WTC11 (cell line): ENCODE results near the gene EBNA1BP2. TPM values are rescaled to one million over a fixed set of nuclear protein-coding genes. Genes with fewer than 3 reads are reported as not detected.

Source experiments
- ATAC-seq: fragments of 200-7000 bp; cut with Tn5 transposase; 2 replicates; pipeline ENCODE4 v1.10.0; 2021; ENCODE audit warnings: mild to moderate bottlenecking, moderate library complexity
- CTCF ChIA-PET: fragments of 300-600 bp; sonication (Branson Sonifier 250); formaldehyde crosslinking; loops from one replicate; lab custom pipeline; 2021; ENCODE audit warnings: antibody characterized with exemption; lab: Charles Lee
- POLR2A ChIA-PET: fragments of 350-600 bp; sonication (Branson Sonifier 250); formaldehyde crosslinking; loops from one replicate; lab custom pipeline; 2021; ENCODE audit warnings: antibody characterized with exemption; lab: Charles Lee
- DNase-seq: peaks from one replicate; pipeline ENCODE4 v3.0.0; 2021; ENCODE audit warnings: low spot score
- H3K27ac Mint-ChIP-seq: 2 replicates; pipeline ENCODE4 v1.8.0; 2021; ENCODE audit warnings: mixed read lengths
- H3K27me3 Mint-ChIP-seq: 2 replicates; pipeline ENCODE4 v1.8.0; 2021; ENCODE audit warnings: low read depth, mild to moderate bottlenecking, moderate library complexity, mixed read lengths
- H3K36me3 Mint-ChIP-seq: 2 replicates; pipeline ENCODE4 v1.8.0; 2021; ENCODE audit warnings: mixed read lengths
- H3K4me1 Mint-ChIP-seq: 2 replicates; pipeline ENCODE4 v1.8.0; 2022; ENCODE audit warnings: mixed read lengths
- H3K4me3 Mint-ChIP-seq: 2 replicates; pipeline ENCODE4 v1.8.0; 2021; ENCODE audit warnings: mild to moderate bottlenecking, moderate library complexity, mixed read lengths
- H3K9me3 Mint-ChIP-seq: 2 replicates; pipeline ENCODE4 v1.8.0; 2021; ENCODE audit warnings: mixed read lengths
- CDX4 ChIP-seq: fragments of 250-450 bp; sonication (Bioruptor Pico); IDR thresholded peaks from 2 replicates; pipeline ENCODE4 v1.9.0; 2021; ENCODE audit warnings: moderate library complexity, mild to moderate bottlenecking, inconsistent platforms, borderline replicate concordance
- CREB1 ChIP-seq: sonication (generic); formaldehyde crosslinking; IDR thresholded peaks from 2 replicates; pipeline ENCODE4 v1.8.0; 2023; ENCODE audit warnings: mild to moderate bottlenecking, missing genetic modification reagents
- ELF4 ChIP-seq: sonication (generic); formaldehyde crosslinking; IDR thresholded peaks from 2 replicates; pipeline ENCODE4 v1.8.1; 2022; ENCODE audit warnings: low read depth, mild to moderate bottlenecking, moderate library complexity, missing genetic modification reagents
- EMX1 ChIP-seq: fragments of 250-450 bp; sonication (Bioruptor Pico); IDR thresholded peaks from 2 replicates; pipeline ENCODE4 v1.8.0; 2021; ENCODE audit warnings: mild to moderate bottlenecking
- GRHL2 ChIP-seq: fragments of 250-450 bp; sonication (Bioruptor Pico); IDR thresholded peaks from 2 replicates; pipeline ENCODE4 v1.8.0; 2022; ENCODE audit warnings: mild to moderate bottlenecking, moderate library complexity; ENCODE audit not compliant: insufficient replicate concordance, severe bottlenecking
- IRF2 ChIP-seq: sonication (generic); formaldehyde crosslinking; IDR thresholded peaks from 2 replicates; pipeline ENCODE4 v1.8.0; 2022; ENCODE audit warnings: low read depth, missing genetic modification reagents, borderline replicate concordance
- KAT7 ChIP-seq: sonication (generic); formaldehyde crosslinking; IDR thresholded peaks from 2 replicates; pipeline ENCODE4 v1.8.1; 2023; ENCODE audit warnings: missing genetic modification reagents, mild to moderate bottlenecking, borderline replicate concordance
- MYBL2 ChIP-seq: sonication (generic); formaldehyde crosslinking; IDR thresholded peaks from 2 replicates; pipeline ENCODE4 v1.8.1; 2023; ENCODE audit warnings: mild to moderate bottlenecking, moderate library complexity, missing genetic modification reagents
- OVOL2 ChIP-seq: fragments of 250-450 bp; sonication (Bioruptor Pico); IDR thresholded peaks from 2 replicates; pipeline ENCODE4 v1.9.0; 2021; ENCODE audit warnings: mild to moderate bottlenecking, borderline replicate concordance
- PRDM15 ChIP-seq: sonication (generic); formaldehyde crosslinking; IDR thresholded peaks from 2 replicates; pipeline ENCODE4 v1.8.0; 2022; ENCODE audit warnings: missing genetic modification reagents
- SMAD4 ChIP-seq: sonication (generic); formaldehyde crosslinking; IDR thresholded peaks from 2 replicates; pipeline ENCODE4 v1.8.0; 2022; ENCODE audit warnings: mild to moderate bottlenecking, missing genetic modification reagents
- ZBTB21 ChIP-seq: sonication (generic); formaldehyde crosslinking; IDR thresholded peaks from 2 replicates; pipeline ENCODE4 v1.8.1; 2023; ENCODE audit warnings: mild to moderate bottlenecking, missing genetic modification reagents, borderline replicate concordance
- ZNF138 ChIP-seq: sonication (generic); formaldehyde crosslinking; conservative IDR thresholded peaks from 2 replicates; pipeline ENCODE4 v1.8.1; 2022; ENCODE audit warnings: mild to moderate bottlenecking, moderate library complexity, missing genetic modification reagents
- total RNA-seq: library from RNA; stranded (reverse); gene quantifications from 3 replicates; pipeline ENCODE4 v1.2.3, GENCODE V29; 2021
- TF ChIP-seq, protein P1 (sequence below): sonication (generic); formaldehyde crosslinking; IDR thresholded peaks from 2 replicates; pipeline ENCODE4 v1.8.1; 2023; ENCODE audit warnings: mild to moderate bottlenecking, missing genetic modification reagents, moderate library complexity
- TF ChIP-seq, protein P2 (sequence below): sonication (generic); formaldehyde crosslinking; IDR thresholded peaks from 2 replicates; pipeline ENCODE4 v1.8.0; 2023; ENCODE audit warnings: mild to moderate bottlenecking, missing genetic modification reagents
- TF ChIP-seq, protein P3 (sequence below): sonication (generic); formaldehyde crosslinking; conservative IDR thresholded peaks from 2 replicates; pipeline ENCODE4 v1.8.1; 2022; ENCODE audit warnings: mild to moderate bottlenecking, missing genetic modification reagents

The EBNA1BP2 gene
- total RNA-seq, 1 experiment from 2014 or later, result 93.7 TPM

- Mint-ChIP-seq H3K27me3 (no peaks in the 10 kb centered on the region), H3K9me3 (peaks cover 42% of the 10 kb centered on the region), H3K27ac (no peak overlapping the region), H3K36me3 (peaks cover 43% of the 10 kb centered on the region), H3K4me1 (peaks cover 13% of the 10 kb centered on the region), H3K4me3 (no peak overlapping the region)
- TF ChIP-seq MYBL2 (CRISPR knock-in tag) (no peak), CREB1 (CRISPR knock-in tag) (no peak), IRF2 (CRISPR knock-in tag) (no peak)
- TF ChIP-seq, protein P1, sequence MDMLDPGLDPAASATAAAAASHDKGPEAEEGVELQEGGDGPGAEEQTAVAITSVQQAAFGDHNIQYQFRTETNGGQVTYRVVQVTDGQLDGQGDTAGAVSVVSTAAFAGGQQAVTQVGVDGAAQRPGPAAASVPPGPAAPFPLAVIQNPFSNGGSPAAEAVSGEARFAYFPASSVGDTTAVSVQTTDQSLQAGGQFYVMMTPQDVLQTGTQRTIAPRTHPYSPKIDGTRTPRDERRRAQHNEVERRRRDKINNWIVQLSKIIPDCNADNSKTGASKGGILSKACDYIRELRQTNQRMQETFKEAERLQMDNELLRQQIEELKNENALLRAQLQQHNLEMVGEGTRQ (CRISPR knock-in tag), result no peak
- DNase-seq (no peak), ATAC-seq (no peak)
- CTCF ChIA-PET, result no interaction called here
- POLR2A ChIA-PET, result no interaction called here
Observed at GRCh38 chr1:43137445-43138052, 34.5 kb downstream of the EBNA1BP2 start.

- Mint-ChIP-seq H3K9me3 (peaks cover 57% of the 10 kb centered on the region), H3K4me3 (no peak overlapping the region), H3K27me3 (no peaks in the 10 kb centered on the region), H3K27ac (no peak overlapping the region), H3K36me3 (peaks cover 57% of the 10 kb centered on the region), H3K4me1 (peaks cover 15% of the 10 kb centered on the region)
- no peak for DNase-seq
- POLR2A ChIA-PET, result no interaction called here
- TF ChIP-seq ZNF138 (CRISPR knock-in tag) (no peak), SMAD4 (no peak), ZBTB21 (CRISPR knock-in tag) (no peak), EMX1 (CRISPR knock-in tag) (no peak), GRHL2 (CRISPR knock-in tag) (no peak), PRDM15 (CRISPR knock-in tag) (no peak), OVOL2 (CRISPR knock-in tag) (no peak), KAT7 (CRISPR knock-in tag) (no peak), ELF4 (CRISPR knock-in tag) (no peak), CDX4 (CRISPR knock-in tag) (no peak)
- TF ChIP-seq, protein P2, sequence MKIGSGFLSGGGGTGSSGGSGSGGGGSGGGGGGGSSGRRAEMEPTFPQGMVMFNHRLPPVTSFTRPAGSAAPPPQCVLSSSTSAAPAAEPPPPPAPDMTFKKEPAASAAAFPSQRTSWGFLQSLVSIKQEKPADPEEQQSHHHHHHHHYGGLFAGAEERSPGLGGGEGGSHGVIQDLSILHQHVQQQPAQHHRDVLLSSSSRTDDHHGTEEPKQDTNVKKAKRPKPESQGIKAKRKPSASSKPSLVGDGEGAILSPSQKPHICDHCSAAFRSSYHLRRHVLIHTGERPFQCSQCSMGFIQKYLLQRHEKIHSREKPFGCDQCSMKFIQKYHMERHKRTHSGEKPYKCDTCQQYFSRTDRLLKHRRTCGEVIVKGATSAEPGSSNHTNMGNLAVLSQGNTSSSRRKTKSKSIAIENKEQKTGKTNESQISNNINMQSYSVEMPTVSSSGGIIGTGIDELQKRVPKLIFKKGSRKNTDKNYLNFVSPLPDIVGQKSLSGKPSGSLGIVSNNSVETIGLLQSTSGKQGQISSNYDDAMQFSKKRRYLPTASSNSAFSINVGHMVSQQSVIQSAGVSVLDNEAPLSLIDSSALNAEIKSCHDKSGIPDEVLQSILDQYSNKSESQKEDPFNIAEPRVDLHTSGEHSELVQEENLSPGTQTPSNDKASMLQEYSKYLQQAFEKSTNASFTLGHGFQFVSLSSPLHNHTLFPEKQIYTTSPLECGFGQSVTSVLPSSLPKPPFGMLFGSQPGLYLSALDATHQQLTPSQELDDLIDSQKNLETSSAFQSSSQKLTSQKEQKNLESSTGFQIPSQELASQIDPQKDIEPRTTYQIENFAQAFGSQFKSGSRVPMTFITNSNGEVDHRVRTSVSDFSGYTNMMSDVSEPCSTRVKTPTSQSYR (CRISPR knock-in tag), result no peak
- TF ChIP-seq, protein P1 (CRISPR knock-in tag), result no peak
- TF ChIP-seq, protein P3, sequence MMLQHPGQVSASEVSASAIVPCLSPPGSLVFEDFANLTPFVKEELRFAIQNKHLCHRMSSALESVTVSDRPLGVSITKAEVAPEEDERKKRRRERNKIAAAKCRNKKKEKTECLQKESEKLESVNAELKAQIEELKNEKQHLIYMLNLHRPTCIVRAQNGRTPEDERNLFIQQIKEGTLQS, result no peak
- CTCF ChIA-PET, result no interaction called here
- ATAC-seq, result no peak
Observed at GRCh38 chr1:43135857-43136781, 36.0 kb downstream of the EBNA1BP2 start.
